HG02938 (cell line): ENCODE measurements around the gene GMDS.

Experiments
- ATAC-seq: cut with Tn5 transposase; IDR thresholded peaks from one replicate; pipeline ENCODE4 v1.9.1; 2021; ENCODE audit warnings: mild to moderate bottlenecking, moderate library complexity; ENCODE audit not compliant: unreplicated experiment

Gene GMDS

DNA sequence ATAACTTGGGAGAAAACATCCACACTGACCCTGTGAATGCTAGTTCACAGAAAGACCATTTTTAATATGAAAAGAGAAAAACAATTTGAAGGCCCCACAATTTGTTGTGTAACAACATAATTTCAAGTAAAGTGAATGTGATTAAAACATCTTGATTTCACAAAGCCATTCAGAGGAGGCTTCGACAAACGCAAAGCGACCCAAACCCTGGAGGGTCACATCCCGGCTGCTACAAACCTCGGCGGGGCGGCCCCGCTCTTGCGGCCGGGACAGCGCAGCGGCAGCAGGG is 621.7 kb downstream of the GMDS start:
- no peak for ATAC-seq

DNA sequence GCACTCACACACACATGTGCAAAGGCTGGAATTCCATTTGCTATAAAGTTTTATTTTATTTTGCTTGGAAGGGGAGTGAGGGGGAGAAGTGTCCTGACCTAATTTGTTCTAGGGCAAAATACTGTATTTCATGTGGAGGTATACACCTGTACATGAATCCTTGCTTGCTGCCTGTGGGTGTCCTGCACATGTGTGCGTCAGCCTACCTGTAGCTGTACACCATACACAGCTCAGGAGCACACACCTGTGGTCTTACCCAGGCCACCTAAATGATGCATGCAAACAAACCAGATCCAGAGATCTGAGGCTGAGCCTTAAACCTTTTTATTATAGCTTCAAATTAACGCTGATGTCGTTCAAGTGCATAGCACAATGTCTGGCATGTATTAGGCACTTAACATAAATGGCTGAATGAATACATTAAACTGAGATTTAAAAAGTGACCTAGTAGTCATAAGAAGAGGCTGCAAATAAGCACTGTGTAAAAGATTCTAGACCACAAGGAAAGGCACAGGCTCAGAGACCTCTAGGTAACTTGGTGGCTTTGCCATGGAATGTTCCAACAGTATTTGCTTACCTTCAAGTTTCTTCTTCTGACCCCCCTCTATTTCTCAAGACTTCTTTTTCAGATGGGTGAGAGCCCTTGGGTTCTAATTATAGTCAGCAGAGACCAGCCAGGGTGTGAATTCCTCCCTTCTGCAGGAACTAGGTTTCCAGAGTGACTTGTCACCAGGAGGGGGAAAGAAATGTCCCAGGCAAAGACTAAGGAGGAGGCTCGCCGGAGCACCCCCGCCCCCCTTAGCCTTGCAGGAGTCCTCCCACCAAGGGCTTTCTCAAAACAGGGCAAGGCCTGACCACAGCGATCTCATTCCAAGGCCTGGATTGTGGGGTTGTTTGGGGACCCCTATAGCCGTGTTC is 622.3 kb downstream of the GMDS start:
- no peak for ATAC-seq

DNA sequence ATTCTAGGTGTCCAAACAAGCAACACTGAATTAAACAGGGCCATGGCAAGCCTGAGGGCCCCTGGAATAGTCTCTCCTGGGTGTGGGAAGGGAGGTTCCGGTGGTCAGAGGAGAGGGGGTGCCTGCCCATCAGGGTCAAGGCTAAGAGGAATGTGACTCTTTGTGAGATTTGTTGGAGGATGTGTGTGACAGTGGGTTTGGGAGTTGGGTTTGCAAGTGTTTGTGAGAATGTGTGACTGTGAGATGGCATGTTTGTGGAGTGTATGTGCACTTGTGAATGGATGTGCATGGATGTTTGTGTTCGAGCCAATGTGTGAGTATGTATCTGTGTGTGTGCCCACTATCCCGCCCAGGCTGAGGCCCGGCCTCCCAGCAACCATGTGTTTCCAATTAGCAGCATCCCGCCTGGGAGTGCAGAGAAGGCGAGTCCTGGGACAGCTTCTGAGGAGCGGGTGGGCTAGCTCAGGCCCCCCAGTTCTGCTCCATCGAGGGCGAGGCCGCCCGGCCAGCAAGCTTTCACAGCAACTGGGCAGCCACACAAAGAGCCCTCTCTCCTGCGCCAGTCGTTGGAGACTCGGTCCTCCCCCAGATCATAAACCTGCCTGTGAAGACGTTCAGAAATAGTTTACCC is 623.1 kb downstream of the GMDS start:
- ATAC-seq = no peak

GRCh38 chr6:1621070-1621701 is 624.2 kb downstream of the GMDS start:
- no peak for ATAC-seq

DNA sequence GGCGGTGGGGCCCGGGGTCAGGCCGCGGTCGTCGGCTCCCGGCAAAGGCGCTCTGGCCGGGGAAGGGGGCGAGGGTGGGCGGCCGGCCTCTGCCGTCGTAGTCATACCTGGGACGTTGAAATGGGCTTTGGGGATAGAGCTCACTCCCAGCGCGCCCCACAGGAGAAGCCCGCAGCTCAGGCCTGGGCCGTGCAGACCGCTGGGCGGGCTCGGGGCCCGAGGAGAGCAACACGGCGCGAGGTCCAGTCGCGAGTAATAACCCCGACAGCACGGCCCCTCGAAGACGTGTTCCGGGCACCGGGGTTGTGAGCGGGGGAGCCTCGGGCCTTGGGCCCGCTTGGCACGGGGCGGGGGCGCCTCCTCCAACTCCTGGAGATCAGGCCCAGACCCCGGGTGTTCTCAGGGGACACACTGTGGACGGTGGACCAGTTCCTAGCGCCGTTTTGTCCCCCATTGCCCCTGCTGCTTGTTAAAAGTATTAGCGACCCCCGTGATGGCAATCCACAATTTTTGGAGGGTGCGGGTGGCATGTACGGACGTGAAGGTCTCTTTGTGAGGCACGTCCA is 624.8 kb downstream of the GMDS start:
- ATAC-seq = no peak

DNA sequence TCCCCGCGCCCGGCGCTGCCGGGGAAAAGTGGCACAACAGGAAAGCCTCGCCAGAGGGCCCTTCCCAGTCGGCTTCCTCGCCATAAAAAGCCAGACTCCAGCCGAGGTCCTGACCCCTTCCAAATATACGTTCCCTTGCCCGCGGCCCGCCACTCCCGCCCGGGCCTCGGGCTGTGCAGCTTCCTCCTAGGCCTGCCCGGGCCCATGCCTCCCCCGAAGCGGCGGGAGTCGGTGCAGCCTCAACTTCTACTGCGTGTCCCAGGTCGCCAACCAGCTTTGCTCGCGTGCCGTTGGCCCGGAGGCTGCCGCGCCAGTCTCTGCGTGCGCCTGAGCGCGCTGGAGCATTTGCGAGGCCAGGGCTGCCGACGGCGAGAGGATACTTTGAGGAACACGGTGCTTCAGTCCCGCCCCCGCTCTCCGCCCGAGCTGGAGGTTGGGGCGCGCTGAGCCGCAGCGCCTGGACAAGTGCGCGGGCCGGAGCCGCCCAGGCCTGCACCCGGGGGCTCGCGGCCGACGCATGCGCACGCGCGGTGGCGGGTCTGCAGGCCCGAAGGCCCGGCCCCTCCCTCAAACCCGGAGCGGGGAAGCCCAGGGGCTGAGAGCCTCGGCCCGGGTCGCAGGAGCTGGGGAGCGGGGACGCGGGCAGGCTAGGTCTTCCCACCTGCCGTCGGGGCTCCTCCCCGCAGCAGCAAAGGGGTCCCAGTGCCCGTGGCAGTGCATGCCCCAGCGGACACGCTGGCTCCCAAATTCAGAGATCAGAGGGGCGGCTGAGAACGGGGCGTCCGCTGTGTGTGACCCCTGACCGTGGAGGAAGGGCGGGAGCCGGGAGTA is 625.5 kb downstream of the GMDS start:
- ATAC-seq = no peak

GRCh38 chr6:1619098-1619672 is 626.2 kb downstream of the GMDS start:
- no peak for ATAC-seq

- no peak for ATAC-seq
These were observed 626.9 kb downstream of the GMDS start for GRCh38 chr6:1618311-1619097.

DNA sequence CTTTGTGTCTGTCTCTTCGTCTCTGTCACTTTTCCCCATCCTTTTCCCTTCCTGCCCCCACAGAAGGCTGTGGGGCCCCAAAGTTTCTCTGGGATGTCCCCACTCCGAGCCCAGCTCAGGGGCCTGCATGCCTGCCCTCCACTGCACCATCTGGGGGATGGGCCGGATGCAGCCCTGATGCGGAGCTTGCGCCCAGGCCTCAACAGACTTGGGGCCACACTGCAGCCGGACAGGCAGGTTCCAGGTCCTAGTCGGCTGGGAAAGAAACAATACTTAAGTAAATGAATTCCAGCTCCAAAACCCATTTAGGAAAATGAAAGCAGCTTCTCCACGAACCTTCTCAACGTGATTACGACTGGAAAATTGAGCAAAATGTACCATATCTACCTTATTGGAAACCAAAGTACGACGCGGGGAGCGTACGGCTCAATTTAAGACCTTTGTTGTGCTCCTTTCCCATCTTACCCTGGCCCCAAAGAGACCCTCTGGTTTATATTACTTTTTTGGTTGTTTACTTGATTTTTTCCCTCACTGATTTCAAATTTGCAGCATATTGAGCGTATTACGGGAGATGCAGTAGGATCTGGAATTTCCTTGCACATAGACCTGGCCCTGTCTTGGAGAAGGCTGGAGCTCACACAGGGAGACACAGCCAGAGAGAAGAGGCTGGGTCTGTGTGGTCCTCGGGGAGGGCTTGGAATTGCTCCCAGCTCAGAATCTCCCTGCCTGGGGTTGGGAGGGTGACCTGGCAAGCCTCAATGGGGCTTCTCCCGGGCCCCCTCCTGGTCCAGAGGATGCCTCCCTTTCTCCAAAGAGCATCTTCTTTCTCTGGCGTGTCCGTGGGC is 627.7 kb downstream of the GMDS start:
- no peak for ATAC-seq

GRCh38 chr6:1616701-1617463 is 628.5 kb downstream of the GMDS start:
- ATAC-seq = no peak

DNA sequence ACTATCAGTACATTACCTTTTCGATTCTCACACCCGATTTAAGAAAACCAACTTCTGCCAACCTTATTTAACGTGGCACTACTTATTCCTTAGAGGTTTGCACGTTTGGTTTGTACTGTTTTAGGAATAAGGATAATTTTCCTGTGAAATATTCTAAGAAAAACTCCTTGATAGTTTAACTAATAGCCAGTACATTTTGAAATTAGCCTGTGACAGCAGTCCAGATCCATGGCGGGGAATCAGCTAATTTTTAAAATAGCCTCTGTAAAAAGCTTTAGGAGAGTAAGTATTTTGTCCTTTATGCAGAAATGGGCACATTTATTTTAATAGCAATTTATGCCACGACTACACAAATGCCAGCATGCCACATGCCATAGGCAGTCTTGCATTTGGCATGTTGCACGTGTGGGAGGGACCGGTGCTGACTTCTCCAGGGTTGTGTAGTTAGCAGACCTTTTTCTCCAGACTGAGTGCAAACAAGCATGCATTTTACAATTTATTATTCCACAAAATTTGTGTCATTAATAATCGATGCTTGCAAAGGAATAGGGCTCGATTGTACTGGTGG is 629.5 kb downstream of the GMDS start:
- ATAC-seq = no peak

DNA sequence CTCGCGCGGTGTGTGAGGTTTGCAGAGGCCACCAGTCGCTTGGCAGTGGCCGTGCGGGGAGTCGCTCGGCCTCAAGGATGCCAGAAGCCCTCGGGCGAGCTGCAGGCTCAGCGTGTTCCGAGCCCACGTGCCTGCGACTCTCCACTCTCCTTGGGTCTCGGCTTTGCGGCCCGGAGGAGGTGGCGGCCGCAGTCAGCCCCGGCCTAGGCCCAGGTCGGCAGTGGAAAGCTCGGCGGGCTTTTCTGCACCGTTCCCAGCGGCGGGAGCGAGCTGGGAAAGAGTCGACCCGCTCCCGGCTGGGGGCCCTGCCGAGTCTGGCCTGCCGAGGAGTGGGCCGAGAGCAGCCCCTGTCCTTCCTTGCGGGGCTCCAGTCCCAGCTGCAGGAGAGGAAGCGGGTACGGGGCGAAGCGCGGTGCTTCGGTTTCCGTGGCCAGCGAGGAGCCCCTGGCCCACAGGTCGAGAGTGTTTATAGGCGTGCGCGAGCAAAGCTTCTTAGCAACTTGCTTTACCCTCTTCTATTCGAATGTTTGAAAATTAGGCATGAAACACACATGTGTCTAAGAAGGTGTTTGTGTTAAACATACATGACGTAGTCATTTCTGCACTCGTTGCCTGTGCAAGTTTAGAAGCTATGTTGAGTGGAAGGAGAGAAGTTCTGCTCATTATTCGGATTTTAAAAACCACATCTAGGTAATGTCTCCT is 630.1 kb downstream of the GMDS start:
- no peak for ATAC-seq

DNA sequence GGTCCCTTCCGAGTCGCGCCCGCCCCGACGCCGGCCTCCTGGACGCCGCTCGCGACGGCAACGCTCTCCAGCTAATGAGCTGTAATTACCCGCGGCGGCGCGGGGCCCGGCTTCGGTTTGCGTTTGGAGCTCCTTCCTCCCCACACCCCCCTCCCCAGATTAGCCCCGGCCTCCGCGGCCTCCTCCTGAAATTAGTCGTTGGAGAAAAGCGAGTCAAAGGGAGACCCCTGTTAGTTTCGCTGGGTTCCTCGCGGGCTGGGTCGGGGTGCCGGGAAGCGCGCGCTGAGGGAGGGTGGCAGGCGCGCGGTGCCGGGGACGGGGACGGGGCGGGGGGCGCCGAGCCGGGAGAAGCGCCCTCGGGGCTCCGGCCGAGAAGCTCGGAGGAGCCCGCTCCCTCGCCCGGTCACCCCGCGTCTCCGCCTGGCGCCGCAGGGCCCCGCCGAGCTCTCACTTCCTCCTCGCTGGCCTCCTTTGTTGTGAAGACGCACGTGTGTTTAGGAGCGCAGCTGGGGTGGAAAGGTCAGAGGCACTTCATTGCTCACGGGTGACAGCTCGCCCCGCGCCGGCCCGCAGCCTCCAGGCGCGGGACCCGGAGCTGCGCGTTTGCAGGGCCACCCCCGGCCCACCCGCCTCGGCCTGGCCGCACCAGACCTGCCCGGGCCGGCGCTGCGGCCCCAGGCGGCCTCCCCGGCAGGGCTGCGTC is 630.8 kb downstream of the GMDS start:
- ATAC-seq = no peak

DNA sequence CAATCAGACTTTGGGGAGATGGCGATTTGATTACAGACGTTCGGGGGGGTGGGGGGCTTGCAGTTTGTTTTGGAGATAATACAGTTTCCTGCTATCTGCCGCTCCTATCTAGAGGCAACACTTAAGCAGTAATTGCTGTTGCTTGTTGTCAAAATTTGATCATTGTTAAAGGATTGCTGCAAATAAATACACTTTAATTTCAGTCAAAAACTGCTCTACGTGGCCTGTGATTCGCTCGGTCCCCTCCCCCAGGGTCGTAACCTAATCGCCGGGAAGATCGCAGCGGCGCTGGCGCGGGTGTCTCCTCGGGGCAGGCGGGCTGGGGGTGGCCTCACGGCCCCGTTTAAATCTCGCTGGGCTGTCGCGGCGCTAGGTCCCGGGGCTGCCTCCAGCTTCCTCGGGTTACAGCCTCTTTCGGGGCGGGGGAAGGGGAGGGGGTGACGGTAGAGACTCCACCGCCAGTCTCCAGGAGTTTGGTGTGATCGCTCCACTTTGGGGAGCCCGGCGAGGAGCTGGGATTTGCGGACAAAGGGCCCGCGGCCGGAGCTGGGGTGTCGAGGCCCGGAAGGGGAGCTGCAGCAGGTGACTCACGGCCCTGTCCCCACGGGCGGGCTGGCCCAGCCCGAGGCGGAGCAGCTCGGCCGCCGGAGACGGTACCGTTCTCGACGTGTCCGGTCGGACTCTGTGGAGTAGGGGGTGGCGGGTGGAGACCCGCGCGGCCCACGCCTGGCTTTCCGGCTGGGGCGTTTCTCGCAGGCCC is 631.5 kb downstream of the GMDS start:
- no peak for ATAC-seq

- no peak for ATAC-seq
These were observed 632.1 kb downstream of the GMDS start for GRCh38 chr6:1613346-1613687.

GRCh38 chr6:1612974-1613306 is 632.5 kb downstream of the GMDS start:
- ATAC-seq = no peak
